Right lobe of liver (tissue), 4 donors: ENCODE measurements around the gene CCR9.

ENCODE experiments used
- POLR2A ChIP-seq: fragments of 450-650 bp; IDR thresholded peaks from one replicate; pipeline ENCODE4 v1.6.1; 2017; ENCODE audit warnings: antibody characterized with exemption, mild to moderate bottlenecking
- TF ChIP-seq, protein P1 (sequence below), 4 donors: fragments of 200-600 bp in 3 of 4; fragments of 450-650 bp in 1 of 4; IDR thresholded peaks; one replicate each; pipeline versions ENCODE4 v1.5.1 to v1.8.0; 2016 to 2022; ENCODE audit warnings: antibody characterized with exemption in 4 of 4, mild to moderate bottlenecking in 2 of 4
- donor health status: DM: no; HTN: no; CAD: no.
- donor health status: DM: no; HTN: no; CAD: no.
- donor health status: DM: no; HTN: yes; CAD: no.

GRCh38 chr3:45946875-45947274, 60.5 kb downstream of the CCR9 start:
- no peak for TF ChIP-seq POLR2A
- TF ChIP-seq, protein P1, sequence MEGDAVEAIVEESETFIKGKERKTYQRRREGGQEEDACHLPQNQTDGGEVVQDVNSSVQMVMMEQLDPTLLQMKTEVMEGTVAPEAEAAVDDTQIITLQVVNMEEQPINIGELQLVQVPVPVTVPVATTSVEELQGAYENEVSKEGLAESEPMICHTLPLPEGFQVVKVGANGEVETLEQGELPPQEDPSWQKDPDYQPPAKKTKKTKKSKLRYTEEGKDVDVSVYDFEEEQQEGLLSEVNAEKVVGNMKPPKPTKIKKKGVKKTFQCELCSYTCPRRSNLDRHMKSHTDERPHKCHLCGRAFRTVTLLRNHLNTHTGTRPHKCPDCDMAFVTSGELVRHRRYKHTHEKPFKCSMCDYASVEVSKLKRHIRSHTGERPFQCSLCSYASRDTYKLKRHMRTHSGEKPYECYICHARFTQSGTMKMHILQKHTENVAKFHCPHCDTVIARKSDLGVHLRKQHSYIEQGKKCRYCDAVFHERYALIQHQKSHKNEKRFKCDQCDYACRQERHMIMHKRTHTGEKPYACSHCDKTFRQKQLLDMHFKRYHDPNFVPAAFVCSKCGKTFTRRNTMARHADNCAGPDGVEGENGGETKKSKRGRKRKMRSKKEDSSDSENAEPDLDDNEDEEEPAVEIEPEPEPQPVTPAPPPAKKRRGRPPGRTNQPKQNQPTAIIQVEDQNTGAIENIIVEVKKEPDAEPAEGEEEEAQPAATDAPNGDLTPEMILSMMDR (IDR thresholded peaks at IDR 0.05) = no peak
